CD14-positive monocyte (primary cell): ENCODE results near the gene KRTAP10-3. TPM values are rescaled to one million over a fixed set of nuclear protein-coding genes. Genes with fewer than 3 reads are reported as not detected.

Experiments used
- DNase-seq, 3 donors: peaks; one replicate each; pipeline ENCODE4 v3.0.0-alpha.2; 2011 to 2022
- H2AFZ ChIP-seq: 2 replicates; pipeline ENCODE4 v1.6.0; 2012; ENCODE audit warnings: mild to moderate bottlenecking, low read depth, low read length, inconsistent platforms; ENCODE audit not compliant: insufficient read depth, poor library complexity, severe bottlenecking
- H3K27ac ChIP-seq, 2 donors: 1 replicate in 1 of 2; 2 replicates in 1 of 2; pipeline ENCODE4 v1.5.1; 2012 to 2013; ENCODE audit warnings: low read length in 2 of 2, control low read depth in 1 of 2, inconsistent platforms in 1 of 2, low read depth in 1 of 2, mild to moderate bottlenecking in 1 of 2
- H3K27me3 ChIP-seq, 2 donors: one replicate each; pipeline versions ENCODE4 v1.6.0 to v1.6.1; 2011 to 2013; ENCODE audit warnings: low read length in 2 of 2; ENCODE audit not compliant: control insufficient read depth in 2 of 2, insufficient read depth in 2 of 2
- H3K36me3 ChIP-seq, 2 donors: replicated peaks in 1 of 2; 1 replicate in 1 of 2; 2 replicates in 1 of 2; pipeline versions ENCODE4 v1.5.1 to v1.6.1; 2012 to 2013; ENCODE audit warnings: low read length in 2 of 2, control low read depth in 1 of 2, inconsistent platforms in 1 of 2, mild to moderate bottlenecking in 1 of 2; ENCODE audit not compliant: insufficient read depth in 2 of 2, control insufficient read depth in 1 of 2
- H3K4me1 ChIP-seq, 2 donors: 1 replicate in 1 of 2; 2 replicates in 1 of 2; pipeline versions ENCODE4 v1.5.1 to v1.6.1; 2012 to 2013; ENCODE audit warnings: low read length in 2 of 2, control low read depth in 1 of 2, inconsistent platforms in 1 of 2, mild to moderate bottlenecking in 1 of 2, moderate library complexity in 1 of 2; ENCODE audit not compliant: insufficient read depth in 2 of 2, control insufficient read depth in 1 of 2
- H3K4me2 ChIP-seq: replicated peaks from 2 replicates; pipeline ENCODE3; 2012; ENCODE audit warnings: low read length, moderate library complexity, mild to moderate bottlenecking; ENCODE audit not compliant: poor library complexity, severe bottlenecking; ENCODE audit errors: extremely low read depth
- H3K4me3 ChIP-seq, 3 experiments: fragments of 200-600 bp in 1 of 3; sonication (generic) in 1 of 3; replicated peaks in 1 of 3; 1 replicate in 2 of 3; 2 replicates in 1 of 3; pipeline ENCODE4 v1.5.1; 2011 to 2013; ENCODE audit warnings: low read length in 3 of 3, mild to moderate bottlenecking in 3 of 3, control low read depth in 2 of 3, low read depth in 2 of 3, inconsistent platforms in 1 of 3, moderate library complexity in 1 of 3
- H3K79me2 ChIP-seq: 2 replicates; pipeline ENCODE4 v1.6.0; 2012; ENCODE audit warnings: mild to moderate bottlenecking, control low read depth, inconsistent platforms, low read length, moderate library complexity; ENCODE audit not compliant: insufficient read depth
- H3K9ac ChIP-seq: 2 replicates; pipeline ENCODE4 v1.6.0; 2017; ENCODE audit warnings: low read length, mild to moderate bottlenecking; ENCODE audit not compliant: insufficient read depth, poor library complexity, severe bottlenecking
- H3K9me3 ChIP-seq, 2 donors: replicated peaks in 1 of 2; 1 replicate in 1 of 2; 2 replicates in 1 of 2; pipeline versions ENCODE4 v1.5.1 to v1.6.1; 2012 to 2013; ENCODE audit warnings: low read length in 2 of 2, control low read depth in 1 of 2; ENCODE audit not compliant: control insufficient read depth in 1 of 2, insufficient read depth in 1 of 2
- H4K20me1 ChIP-seq: 2 replicates; pipeline ENCODE4 v1.6.0; 2012; ENCODE audit warnings: mild to moderate bottlenecking, low read length, control low read depth, moderate library complexity; ENCODE audit not compliant: insufficient read depth
- H3K27ac Mint-ChIP-seq, 7 donors: one replicate each; pipeline ENCODE4 v1.8.0; 2020; ENCODE audit warnings: mild to moderate bottlenecking in 7 of 7, mixed read lengths in 7 of 7, moderate library complexity in 6 of 7, inconsistent platforms in 2 of 7
- H3K27me3 Mint-ChIP-seq, 3 donors: one replicate each; pipeline ENCODE4 v1.8.0; 2021 to 2022; ENCODE audit warnings: low read depth in 3 of 3, mild to moderate bottlenecking in 3 of 3, mixed read lengths in 3 of 3, moderate library complexity in 3 of 3, inconsistent platforms in 1 of 3
- H3K36me3 Mint-ChIP-seq, 2 donors: one replicate each; pipeline ENCODE4 v1.8.0; 2020; ENCODE audit warnings: mixed read lengths in 2 of 2, inconsistent platforms in 1 of 2, mild to moderate bottlenecking in 1 of 2
- H3K4me1 Mint-ChIP-seq: one replicate; pipeline ENCODE4 v1.8.0; 2020; ENCODE audit warnings: mild to moderate bottlenecking, mixed read lengths
- H3K4me3 Mint-ChIP-seq, 2 donors: one replicate each; pipeline ENCODE4 v1.8.0; 2020; ENCODE audit warnings: mild to moderate bottlenecking in 2 of 2, mixed read lengths in 2 of 2, moderate library complexity in 1 of 2
- H3K9me3 Mint-ChIP-seq, 7 donors: one replicate each; pipeline ENCODE4 v1.8.0; 2020 to 2022; ENCODE audit warnings: mixed read lengths in 7 of 7, mild to moderate bottlenecking in 6 of 7, moderate library complexity in 6 of 7, inconsistent platforms in 2 of 7
- CTCF ChIP-seq: fragments of 200-600 bp; IDR thresholded peaks from one replicate; pipeline ENCODE4 v1.8.0; 2022; ENCODE audit warnings: antibody characterized with exemption, mild to moderate bottlenecking
- WGBS: methylation state at CpG from one replicate; pipeline ENCODE4 v1.1.5; 2013; ENCODE audit warnings: missing lambda C conversion rate; ENCODE audit not compliant: insufficient coverage; 5-methylcytosine and 5-hydroxymethylcytosine counted together
- intact Hi-C, 2 donors: fragments of 100-400 bp; cut with micrococcal nuclease; formaldehyde crosslinking; loops; one replicate each; pipeline versions ENCODE4 v1.15.0 to v1.15.1; 2023
- polyA plus RNA-seq, 3 donors: library from polyadenylated mRNA; depleted of rRNA in 1 of 3; unstranded in 2 of 3; stranded (reverse) in 1 of 3; fragments of 300-500 nt in 2 of 3; fragments of >200 nt in 1 of 3; fragmentation: Illumina TruSeq in 2 of 3; gene quantifications; 1 replicate in 2 of 3; 2 replicates in 1 of 3; pipeline ENCODE4 v1.2.3, GENCODE V29; 2012 to 2021

KRTAP10-3 gene
- polyA plus RNA-seq, 3 donors = not detected

- no peak overlapping the region for H3K27ac Mint-ChIP-seq
Observed at GRCh38 chr21:44598061-44598460, 39.5 kb upstream of the KRTAP10-3 start.

DNA sequence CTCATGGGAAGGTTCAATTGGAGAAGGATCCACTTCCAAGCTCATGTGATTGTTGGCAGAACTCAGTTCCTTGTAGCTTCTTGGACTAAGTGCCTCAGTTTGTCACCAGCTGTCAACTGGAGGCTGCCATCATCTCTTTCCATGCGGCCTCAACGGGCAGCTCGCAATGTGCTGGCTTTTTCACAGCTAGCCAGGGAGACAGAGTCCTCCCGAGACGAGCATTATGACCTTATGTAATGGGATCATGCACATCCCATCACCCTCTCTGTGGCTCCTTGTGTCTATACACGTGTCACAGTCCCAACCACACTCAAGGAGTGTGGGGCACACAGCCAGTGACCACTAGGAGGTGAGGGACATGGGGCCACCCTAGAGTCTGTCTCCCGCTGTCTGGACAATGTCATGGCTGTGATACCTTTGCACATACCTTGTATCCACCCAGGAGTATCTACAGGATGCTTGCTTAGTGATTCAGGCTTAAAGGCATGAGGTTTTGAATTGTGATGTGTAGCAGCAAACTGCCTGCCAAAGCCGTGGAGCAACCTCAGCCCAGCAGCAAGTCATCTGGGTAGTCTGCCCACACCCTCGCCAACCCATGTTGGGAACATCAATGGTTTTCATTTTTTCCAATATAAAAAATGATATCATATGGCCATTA is 37.6 kb upstream of the KRTAP10-3 start:
- H4K20me1 ChIP-seq = no peaks in the 10 kb centered on the region

More at GRCh38 chr21:44598061-44598460, 39.5 kb upstream of the KRTAP10-3 start:
- Histone ChIP-seq H3K79me2 (no peaks in the 10 kb centered on the region), H3K4me1 (no peaks in the 10 kb centered on the region), H3K9me3 (no peaks in the 10 kb centered on the region), H3K9ac (no peak overlapping the region), H2AFZ (no peak overlapping the region), H3K4me3 (no peak overlapping the region), H4K20me1 (no peaks in the 10 kb centered on the region), H3K36me3 (no peaks in the 10 kb centered on the region), H3K4me2 (no peak overlapping the region), H3K27ac (no peak overlapping the region), H3K27me3 (no peaks in the 10 kb centered on the region)
- no peak for DNase-seq
- intact Hi-C loops = no loop called here
- TF ChIP-seq CTCF = no peak
- Mint-ChIP-seq H3K27me3 (peaks cover 2 to 13% (median 6%) of the 10 kb centered on the region in 3 donors), H3K9me3 (peaks cover 0 to 2% (median 0%) of the 10 kb centered on the region in 7 donors), H3K36me3 (no peaks in the 10 kb centered on the region), H3K4me3 (no peak overlapping the region), H3K4me1 (no peaks in the 10 kb centered on the region)
- WGBS = 88% methylated on average over 6 of the region's 11 CpGs

More for the DNA sequence above, 37.6 kb upstream of the KRTAP10-3 start:
- peaks cover 0 to 2% (median 0%) of the 10 kb centered on the region in 7 donors for H3K9me3 Mint-ChIP-seq
- H3K27me3 Mint-ChIP-seq = peaks cover 2 to 23% (median 7%) of the 10 kb centered on the region in 3 donors
- Histone ChIP-seq H3K79me2 (no peaks in the 10 kb centered on the region), H3K4me1 (no peaks in the 10 kb centered on the region), H3K9me3 (no peaks in the 10 kb centered on the region), H3K9ac (no peak overlapping the region), H3K27me3 (no peaks in the 10 kb centered on the region), H2AFZ (no peak overlapping the region), H3K27ac (no peak overlapping the region), H3K4me2 (no peak overlapping the region), H3K4me3 (no peak overlapping the region), H3K36me3 (no peaks in the 10 kb centered on the region)
- intact Hi-C loops = no loop called here
- H3K4me1 Mint-ChIP-seq = no peaks in the 10 kb centered on the region
- no peak overlapping the region for H3K27ac Mint-ChIP-seq
- 83% methylated on average over 7 of the region's 9 CpGs for WGBS
- H3K4me3 Mint-ChIP-seq = no peak overlapping the region
- no peak for TF ChIP-seq CTCF
- no peak for DNase-seq
- no peaks in the 10 kb centered on the region for H3K36me3 Mint-ChIP-seq
